Testis (tissue), 2 donors: ENCODE measurements around the gene ENPP6.

Experiments used
- POLR2A ChIP-seq: fragments of 450-650 bp; IDR thresholded peaks from one replicate; pipeline ENCODE4 v1.6.1; 2017; ENCODE audit warnings: antibody characterized with exemption, mild to moderate bottlenecking, moderate library complexity
- TF ChIP-seq, protein P1 (sequence below), 3 experiments: fragments of 450-650 bp in 2 of 3; fragments of 200-600 bp in 1 of 3; sonication (generic) in 1 of 3; IDR thresholded peaks; one replicate each; pipeline ENCODE4 v1.5.1; 2016 to 2019; ENCODE audit warnings: antibody characterized with exemption in 3 of 3, mild to moderate bottlenecking in 2 of 3, moderate library complexity in 1 of 3

- no peak for TF ChIP-seq POLR2A
- TF ChIP-seq, protein P1, sequence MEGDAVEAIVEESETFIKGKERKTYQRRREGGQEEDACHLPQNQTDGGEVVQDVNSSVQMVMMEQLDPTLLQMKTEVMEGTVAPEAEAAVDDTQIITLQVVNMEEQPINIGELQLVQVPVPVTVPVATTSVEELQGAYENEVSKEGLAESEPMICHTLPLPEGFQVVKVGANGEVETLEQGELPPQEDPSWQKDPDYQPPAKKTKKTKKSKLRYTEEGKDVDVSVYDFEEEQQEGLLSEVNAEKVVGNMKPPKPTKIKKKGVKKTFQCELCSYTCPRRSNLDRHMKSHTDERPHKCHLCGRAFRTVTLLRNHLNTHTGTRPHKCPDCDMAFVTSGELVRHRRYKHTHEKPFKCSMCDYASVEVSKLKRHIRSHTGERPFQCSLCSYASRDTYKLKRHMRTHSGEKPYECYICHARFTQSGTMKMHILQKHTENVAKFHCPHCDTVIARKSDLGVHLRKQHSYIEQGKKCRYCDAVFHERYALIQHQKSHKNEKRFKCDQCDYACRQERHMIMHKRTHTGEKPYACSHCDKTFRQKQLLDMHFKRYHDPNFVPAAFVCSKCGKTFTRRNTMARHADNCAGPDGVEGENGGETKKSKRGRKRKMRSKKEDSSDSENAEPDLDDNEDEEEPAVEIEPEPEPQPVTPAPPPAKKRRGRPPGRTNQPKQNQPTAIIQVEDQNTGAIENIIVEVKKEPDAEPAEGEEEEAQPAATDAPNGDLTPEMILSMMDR (IDR thresholded peaks at IDR 0.05): no peak
Observed at GRCh38 chr4:184262901-184263300, 45.2 kb upstream of the ENPP6 start.
